HepG2 (cell line): ENCODE results near the gene SASH1. TPM values are rescaled to one million over a fixed set of nuclear protein-coding genes. Genes with fewer than 3 reads are reported as not detected.
A peak's percentile ranks its signal among the peaks of the same experiment; 100 is the strongest.

Experiments
- ATAC-seq: fragments of 200-7000 bp; cut with Tn5 transposase; 3 replicates; pipeline ENCODE4 v1.9.1; 2020; ENCODE audit warnings: mild to moderate bottlenecking, moderate library complexity
- BruUV-seq: library from RNA; stranded (reverse); fragments of 400-500 nt; replicated peaks from 2 replicates; lab custom pipeline; 2021; lab: Mats Ljungman, UMichigan
- CTCF ChIA-PET: fragments of 300-600 bp; formaldehyde crosslinking; extraction: SDS; loops from one replicate; lab custom pipeline; 2021; ENCODE audit warnings: low total read pairs, inconsistent platforms, low intra/inter-chr PET ratio; lab: Yijun Ruan, JAX
- POLR2A ChIA-PET: fragments of 350-600 bp; sonication (Branson Sonifier 250); formaldehyde crosslinking; loops from one replicate; lab custom pipeline; 2020; ENCODE audit warnings: antibody characterized with exemption, inconsistent platforms; lab: Yijun Ruan, JAX
- DNase-seq: peaks from one replicate; pipeline ENCODE4 v3.0.0-alpha.2; 2015; ENCODE audit warnings: low spot score
- FAIRE-seq: peaks from 3 replicates; lab custom pipeline; 2011; peaks lifted over from hg19 to GRCh38; lab: Jason Lieb, UNC
- H2AFZ ChIP-seq: one replicate; pipeline ENCODE4 v1.6.1; 2011; ENCODE audit warnings: low read length, inconsistent platforms
- H3K27ac ChIP-seq: fragments of 300-600 bp; 3 replicates; pipeline ENCODE4 v1.8.0; 2011; ENCODE audit warnings: mixed run types, mild to moderate bottlenecking, mixed read lengths, low read length, inconsistent platforms; ENCODE audit not compliant: insufficient read depth; ENCODE audit errors: extremely low read length
- H3K27me3 ChIP-seq, 2 experiments: fragments of 200-600 bp in 1 of 2; 2 replicates in 1 of 2; 3 replicates in 1 of 2; pipeline versions ENCODE4 v1.6.0 to v1.8.0; 2011; ENCODE audit warnings: low read length in 2 of 2, mild to moderate bottlenecking in 2 of 2, moderate library complexity in 2 of 2, inconsistent platforms in 1 of 2; ENCODE audit not compliant: insufficient read depth in 2 of 2, control insufficient read depth in 1 of 2
- H3K36me3 ChIP-seq, 2 experiments: fragments of 200-600 bp in 1 of 2; replicated peaks in 1 of 2; 2 replicates in 1 of 2; 3 replicates in 1 of 2; pipeline versions ENCODE4 v1.5.1 to v1.8.0; 2011; ENCODE audit warnings: low read length in 2 of 2, inconsistent platforms in 1 of 2; ENCODE audit not compliant: insufficient read depth in 2 of 2, control insufficient read depth in 1 of 2
- H3K4me1 ChIP-seq: 2 replicates; pipeline ENCODE4 v1.5.1; 2012; ENCODE audit warnings: low read length, inconsistent platforms; ENCODE audit not compliant: insufficient read depth
- H3K4me2 ChIP-seq: 2 replicates; pipeline ENCODE4 v1.6.0; 2011; ENCODE audit warnings: low read depth, low read length, inconsistent platforms
- H3K4me3 ChIP-seq, 3 experiments: fragments of 200-600 bp in 1 of 3; sonication (generic), shearing (Covaris generic) in 1 of 3; replicated peaks in 1 of 3; 2 replicates each; pipeline ENCODE4 v1.5.1; 2011 to 2016; ENCODE audit warnings: low read length in 3 of 3, inconsistent platforms in 2 of 3, low read depth in 2 of 3, mild to moderate bottlenecking in 2 of 3, control low read depth in 1 of 3, mixed read lengths in 1 of 3; ENCODE audit not compliant: insufficient read depth in 1 of 3
- H3K79me2 ChIP-seq: one replicate; pipeline ENCODE4 v1.6.1; 2011; ENCODE audit warnings: low read length, inconsistent platforms; ENCODE audit not compliant: insufficient read depth
- H3K9ac ChIP-seq: 2 replicates; pipeline ENCODE4 v1.6.0; 2011; ENCODE audit warnings: mild to moderate bottlenecking, low read depth, low read length, inconsistent platforms; ENCODE audit not compliant: insufficient read depth
- H3K9me3 ChIP-seq: 2 replicates; pipeline ENCODE4 v1.5.1; 2012; ENCODE audit warnings: mild to moderate bottlenecking, low read length
- H4K20me1 ChIP-seq: 2 replicates; pipeline ENCODE4 v1.6.0; 2011; ENCODE audit warnings: inconsistent platforms, mild to moderate bottlenecking, low read length, moderate library complexity; ENCODE audit not compliant: insufficient read depth
- CEBPB ChIP-seq: IDR thresholded peaks from 2 replicates; pipeline ENCODE4 v1.6.1; 2011; ENCODE audit warnings: low read depth, low read length, improper control_type of control experiment, borderline replicate concordance
- FIP1L1 ChIP-seq: fragments of 200-400 bp; formaldehyde crosslinking; IDR thresholded peaks from 2 replicates; pipeline ENCODE4 v1.6.1; 2018; ENCODE audit warnings: low read depth, mild to moderate bottlenecking, low read length, moderate library complexity, borderline replicate concordance; ENCODE audit not compliant: insufficient read depth
- KDM3A ChIP-seq: IDR thresholded peaks from 2 replicates; pipeline ENCODE4 v1.6.1; 2018; ENCODE audit warnings: low read depth, missing compliant biosample characterization
- MIER3 ChIP-seq: IDR thresholded peaks from 2 replicates; pipeline ENCODE4 v1.6.1; 2016; ENCODE audit warnings: missing compliant biosample characterization, borderline replicate concordance
- POLR2G ChIP-seq: fragments of 200-400 bp; formaldehyde crosslinking; IDR thresholded peaks from 2 replicates; pipeline ENCODE4 v1.6.1; 2018; ENCODE audit warnings: mild to moderate bottlenecking, low read depth, low read length, moderate library complexity
- U2AF2 ChIP-seq: fragments of 200-400 bp; formaldehyde crosslinking; IDR thresholded peaks from 2 replicates; pipeline ENCODE4 v1.6.1; 2017; ENCODE audit warnings: low read depth, mild to moderate bottlenecking, low read length
- ZNF740 ChIP-seq: sonication (generic); formaldehyde crosslinking; IDR thresholded peaks from 2 replicates; pipeline ENCODE4 v1.4.0; 2020; ENCODE audit warnings: missing genetic modification reagents
- whole genome bisulfite sequencing: methylation state at CpG from one replicate; pipeline ENCODE4 v1.1.6; 2017; ENCODE audit warnings: low lambda C conversion rate; 5-methylcytosine and 5-hydroxymethylcytosine counted together
- in situ Hi-C: cut with HindIII; loops from 2 replicates; pipeline ENCODE4 v1.10.0; 2017; ENCODE audit warnings: low pct_unique_long_range_greater_than_20kb; ENCODE audit not compliant: extremely low pct_ligation_motif_present
- intact Hi-C: fragments of 100-400 bp; cut with micrococcal nuclease; formaldehyde crosslinking; loops from one replicate; pipeline ENCODE4 v1.10.0; 2022; ENCODE audit not compliant: unreplicated experiment
- polyA plus RNA-seq, 8 experiments: library from polyadenylated mRNA; depleted of rRNA in 3 of 8; stranded (reverse) in 7 of 8; unstranded in 1 of 8; fragments of >200 nt; fragmentation: Illumina TruSeq in 4 of 8; extraction: Trizol in 4 of 8; gene quantifications; 2 replicates each; pipeline versions ENCODE4 v1.2.1 to v1.2.3, GENCODE V29; 2011 to 2016; ENCODE audit warnings: low read depth in 4 of 8, missing spikeins in 1 of 8, mixed read lengths in 1 of 8; ENCODE audit not compliant: insufficient read depth in 1 of 8
- total RNA-seq, 5 experiments: library from RNA; depleted of rRNA; stranded (reverse); fragments of >200 nt; fragmentation: Illumina TruSeq; extraction: Trizol; gene quantifications; 2 replicates each; pipeline ENCODE4 v1.2.3, GENCODE V29; 2016; ENCODE audit warnings: low read depth in 1 of 5

The SASH1 gene
- total and polyA plus RNA-seq, 2 of the 13 experiments (the other 11 are each of a cell fraction or from before 2014, with no cell fraction given): 7.5 to 8.2 TPM

- peak; percentile 32 for FAIRE-seq
- no TSS peak for BruUV-seq
- 91% methylated on average over 7 of the region's 7 CpGs for WGBS
- no peak overlapping the region for H3K9ac ChIP-seq
- ATAC-seq: no peak
- no peaks in the 10 kb centered on the region for H4K20me1 ChIP-seq
- TF ChIP-seq FIP1L1 (no peak), CEBPB (peak; percentile 58; the same call in 1 of the 2 replicates), MIER3 (CRISPR knock-in tag) (no peak)
- no peak overlapping the region for H3K4me2 ChIP-seq
- intact Hi-C loops (no loop called here), in situ Hi-C loops (no loop called here)
- no peak overlapping the region for H3K27ac ChIP-seq
- DNase-seq: no peak
- H3K4me3 ChIP-seq: no peak overlapping the region
- H3K27me3 ChIP-seq: no peaks in the 10 kb centered on the region
- CTCF ChIA-PET: no interaction called here
- POLR2A ChIA-PET: no interaction called here
- H3K9me3 ChIP-seq: no peaks in the 10 kb centered on the region
- peaks cover 0 to 1% of the 10 kb centered on the region in 2 experiments; a peak in 1 of 5 replicates for H3K36me3 ChIP-seq
- H3K79me2 ChIP-seq: no peaks in the 10 kb centered on the region
- no peaks in the 10 kb centered on the region for H3K4me1 ChIP-seq
- H2AFZ ChIP-seq: no peak overlapping the region
Measured at GRCh38 chr6:148431840-148432239, 89.2 kb downstream of the SASH1 start.

- FAIRE-seq: no peak
- intact Hi-C loops: no loop called here
- no peak overlapping the region for H3K4me2 ChIP-seq
- no peak for ATAC-seq
- POLR2A ChIA-PET: no interaction called here
- no peaks in the 10 kb centered on the region for H4K20me1 ChIP-seq
- no TSS peak for BruUV-seq
- no peak overlapping the region for H3K27ac ChIP-seq
- H3K9me3 ChIP-seq: no peaks in the 10 kb centered on the region
- no peaks in the 10 kb centered on the region for H3K79me2 ChIP-seq
- TF ChIP-seq U2AF2 (no peak), POLR2G (no peak), ZNF740 (no peak), KDM3A (CRISPR knock-in tag) (no peak)
- TF ChIP-seq, all 625 proteins: peak for 0
- Histone ChIP-seq H3K4me3 (no peak overlapping the region), H3K36me3 (peaks cover 0 to 1% of the 10 kb centered on the region in 2 experiments; a peak in 1 of 5 replicates), H3K9ac (no peak overlapping the region), H3K4me1 (no peaks in the 10 kb centered on the region), H2AFZ (no peak overlapping the region), H3K27me3 (no peaks in the 10 kb centered on the region)
- 92% methylated on average over 5 of the region's 5 CpGs for WGBS
- DNase-seq: no peak
- CTCF ChIA-PET: no interaction called here
- in situ Hi-C loops: no loop called here
Measured at GRCh38 chr6:148432462-148433195, 90.0 kb downstream of the SASH1 start.
